ENCODE data around the gene TMEM170A.
"Not testable (repeated sequence)": the region's sequence is repeated elsewhere in the genome, so short reads cannot be mapped to it uniquely, and the experiment has no call there.

The TMEM170A gene

DNA sequence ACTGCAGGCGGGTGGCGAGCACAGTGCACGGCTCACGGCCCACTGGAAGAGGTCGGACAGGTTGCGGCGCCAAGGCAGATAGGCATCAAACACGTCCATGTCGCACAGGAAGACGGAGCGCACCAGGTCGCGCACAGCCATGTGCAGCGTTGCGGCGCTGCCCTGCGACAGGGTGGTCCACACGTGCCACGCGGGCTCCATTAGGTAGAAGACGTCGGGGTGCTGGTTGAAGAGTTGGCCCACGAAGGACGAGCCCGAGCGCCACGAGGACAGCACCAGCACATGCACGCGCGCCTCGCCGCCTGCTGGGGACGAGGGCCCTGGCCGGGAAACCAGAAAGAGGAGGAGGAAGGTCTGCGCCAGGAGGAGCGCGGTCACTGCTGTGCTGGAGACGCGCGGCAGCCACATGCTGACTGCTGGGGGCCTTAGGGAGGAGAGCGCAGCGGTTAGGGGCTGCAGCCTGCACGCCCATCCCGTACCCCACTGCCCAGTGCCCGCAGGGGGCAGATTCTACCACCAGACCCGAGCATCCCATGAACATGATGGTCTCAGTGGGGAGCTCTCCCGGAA, 15.0 kb upstream of the TMEM170A start:
- no peak for DNase-seq

GRCh38 chr16:75478480-75479345, 14.2 kb upstream of the TMEM170A start:
- DNase-seq, result no peak

- no peak for DNase-seq
Measured at GRCh38 chr16:75477680-75478473, 13.4 kb upstream of the TMEM170A start.

GRCh38 chr16:75476817-75477216, 12.3 kb upstream of the TMEM170A start:
- no peak for DNase-seq

DNA sequence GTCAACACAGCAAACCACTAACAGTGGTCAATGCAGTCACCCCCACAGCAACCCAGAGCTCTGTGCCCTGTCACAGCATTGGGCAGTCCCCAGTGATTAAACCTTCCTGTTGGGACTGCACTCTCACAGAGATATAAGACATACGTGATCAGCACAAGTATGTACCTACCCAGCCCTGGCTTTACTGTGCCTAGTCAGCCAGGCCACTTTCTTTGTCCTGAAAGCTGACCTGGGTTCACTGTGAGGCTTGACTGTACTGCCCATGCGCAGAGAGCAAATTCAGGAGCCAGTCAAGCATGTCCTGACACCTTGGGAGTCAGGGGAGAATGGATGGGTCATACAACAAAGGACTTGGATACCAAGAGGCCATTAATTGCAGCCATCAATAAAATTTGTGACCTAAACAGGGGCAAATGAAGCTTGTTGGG, 10.9 kb upstream of the TMEM170A start:
- no peak for DNase-seq

DNA sequence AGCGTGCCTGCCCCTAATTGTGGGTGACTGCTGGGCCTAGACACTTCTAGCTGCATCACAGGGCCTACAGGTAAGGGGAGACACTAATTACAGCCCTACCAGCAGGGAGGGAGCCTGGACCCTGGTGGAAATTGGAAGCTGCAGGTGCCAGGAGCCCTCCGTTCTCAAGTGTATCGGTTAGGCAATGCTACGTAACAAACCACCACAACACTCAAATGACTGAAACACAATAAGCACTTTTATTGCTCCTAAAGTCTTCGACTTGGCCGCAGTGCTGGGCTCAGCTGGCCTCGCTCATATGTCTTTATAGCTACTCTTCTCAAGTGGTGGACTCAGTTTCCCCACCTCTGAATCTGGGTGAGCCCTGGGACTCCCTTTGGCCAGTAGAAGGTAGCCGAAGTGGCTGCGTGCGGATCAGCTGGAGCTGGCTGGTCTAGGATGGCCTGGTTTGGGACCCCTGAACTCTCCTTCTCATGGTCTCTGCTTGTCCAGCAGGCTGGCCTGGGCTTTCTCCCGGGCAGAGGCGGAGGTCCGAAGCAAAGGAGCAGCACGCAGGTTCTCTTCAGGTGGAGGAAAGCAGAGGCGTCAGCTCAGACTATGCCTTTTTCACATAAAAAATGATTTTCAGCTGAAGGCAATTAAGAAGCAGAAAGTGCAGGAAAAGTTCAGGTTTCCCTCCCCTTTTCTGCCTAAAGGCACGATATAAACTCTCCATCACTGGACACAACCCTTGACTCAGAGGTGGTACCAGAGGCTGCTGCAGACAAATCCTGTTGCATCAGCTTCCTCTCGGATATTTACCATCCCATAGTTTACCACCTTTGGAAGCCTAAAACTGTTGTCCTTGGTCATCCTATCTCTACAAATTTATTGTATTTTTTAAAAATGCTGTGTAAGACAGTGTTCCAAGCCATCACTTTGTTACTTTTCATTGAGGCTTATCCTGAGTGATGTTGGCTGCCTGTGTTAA, 8.7 kb upstream of the TMEM170A start:
- no peak for DNase-seq

DNA sequence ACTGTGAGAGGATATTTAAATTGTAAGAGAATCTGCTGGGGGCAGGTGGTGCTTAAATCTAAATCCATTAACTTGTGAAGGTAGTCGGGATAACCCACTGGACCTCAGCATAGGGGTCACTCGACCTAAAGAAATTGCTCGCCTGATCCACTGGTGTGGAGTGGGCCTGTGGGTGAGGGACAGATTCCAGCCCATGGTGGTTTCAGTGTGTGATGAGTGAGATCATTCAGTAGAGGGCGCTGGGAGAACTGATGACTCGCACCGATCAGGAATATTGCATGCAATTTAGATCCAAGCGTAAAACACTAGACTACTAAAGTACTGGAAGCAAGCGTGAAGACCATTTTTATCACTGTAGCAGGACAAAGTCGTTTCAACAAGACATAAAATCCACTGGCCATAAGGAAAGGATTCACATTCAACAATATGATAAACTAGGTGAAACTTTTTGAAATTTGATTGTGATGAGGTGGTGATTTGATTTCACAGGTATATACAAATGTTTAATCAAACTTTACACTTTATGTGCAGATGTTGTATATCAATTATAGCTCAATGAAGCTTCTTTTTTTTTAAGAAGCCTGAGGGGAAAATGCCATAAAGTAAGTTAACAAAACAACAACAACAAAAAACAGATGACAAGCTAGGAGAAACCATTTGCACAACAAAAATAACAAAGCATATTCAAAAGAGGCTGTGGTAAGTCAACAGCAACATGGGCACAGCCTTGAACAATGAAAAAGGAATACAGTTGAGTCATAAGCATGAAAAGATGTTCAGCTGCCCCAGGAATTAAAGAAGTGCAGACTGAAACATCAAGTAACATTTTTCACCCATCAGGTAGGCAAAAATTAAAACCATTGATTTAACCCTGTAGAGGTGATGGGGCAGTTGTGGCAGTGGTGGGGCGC, 7.5 kb upstream of the TMEM170A start:
- peak; percentile 60 for DNase-seq

DNA sequence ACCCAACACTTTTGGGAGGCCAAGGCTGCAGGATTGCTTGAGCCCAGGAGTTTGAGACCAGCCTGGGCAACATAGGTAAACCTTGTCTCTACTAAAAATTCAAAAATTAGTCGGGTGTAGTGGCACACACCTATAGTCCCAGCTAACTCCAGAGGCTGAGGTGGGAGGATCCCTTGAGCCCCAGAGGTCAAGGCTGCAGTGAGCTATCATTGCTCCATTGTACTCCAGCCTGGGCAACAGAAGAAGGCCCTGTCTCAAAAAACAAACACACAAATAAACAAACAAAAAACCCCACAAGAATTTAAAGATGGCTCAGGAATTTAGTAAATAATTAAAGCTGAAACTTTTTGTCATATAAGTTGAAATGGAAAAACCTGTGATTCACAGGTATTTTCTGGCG, 2.3 kb upstream of the TMEM170A start:
- no peak for DNase-seq

- not testable (repeated sequence) for DNase-seq
Measured at GRCh38 chr16:75463389-75464121, 934 bp downstream of the TMEM170A start.

DNA sequence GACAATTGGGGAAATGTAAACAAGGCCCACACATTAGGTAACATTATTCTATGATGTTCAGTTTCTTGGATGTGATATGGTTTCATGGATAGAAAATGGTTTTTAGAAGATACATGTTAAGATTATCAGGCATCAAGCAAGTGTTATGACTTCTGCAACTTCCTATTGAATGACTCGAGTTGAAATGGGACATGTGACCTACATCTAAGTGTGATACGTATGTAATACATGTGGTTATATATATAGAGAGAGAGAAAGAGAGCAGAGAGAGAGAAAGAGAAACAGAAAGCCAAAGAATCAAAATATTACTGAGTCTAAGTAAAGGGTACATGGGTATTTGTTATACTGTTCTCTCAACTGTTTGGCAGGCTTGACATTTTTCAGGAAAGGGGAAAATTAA, 1.7 kb downstream of the TMEM170A start:
- DNase-seq, result peak; percentile 48

DNA sequence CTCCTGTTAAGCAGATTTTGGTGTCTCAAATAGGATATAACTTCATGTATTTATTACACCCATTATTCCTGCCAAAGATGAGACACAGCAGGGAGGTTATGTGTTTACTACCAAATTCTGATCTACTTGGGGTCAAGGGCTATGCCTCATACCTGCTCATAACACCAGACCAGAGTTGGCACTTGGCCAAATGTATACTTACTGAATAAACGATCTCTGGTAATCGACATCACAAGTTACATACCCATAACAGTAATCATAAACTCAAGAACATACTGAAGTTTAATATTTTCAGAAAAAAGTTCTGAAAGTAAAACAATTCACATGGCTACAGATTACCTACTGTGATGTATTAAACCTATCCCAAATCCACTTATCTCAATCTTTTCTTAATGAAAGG, 2.9 kb downstream of the TMEM170A start:
- no peak for DNase-seq

DNA sequence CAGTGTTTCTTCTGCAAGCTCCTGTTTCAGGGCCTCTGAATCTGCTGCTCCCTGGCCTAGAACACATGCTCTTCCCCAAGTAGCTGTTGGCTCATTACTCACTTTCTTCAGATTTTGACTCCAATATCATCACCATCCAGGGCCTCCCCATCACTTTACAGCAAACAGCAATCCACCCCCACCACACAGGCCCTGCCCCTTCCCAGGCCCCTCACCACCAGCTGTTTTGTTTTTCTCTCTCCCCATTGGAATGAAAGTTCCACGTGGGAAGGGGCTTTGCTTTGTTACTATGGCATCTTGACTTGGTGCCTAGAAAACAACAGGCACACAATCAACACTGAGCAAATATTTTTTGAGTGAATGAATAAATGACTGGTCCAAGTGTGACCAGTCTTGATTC, 4.0 kb downstream of the TMEM170A start:
- DNase-seq, result no peak

DNA sequence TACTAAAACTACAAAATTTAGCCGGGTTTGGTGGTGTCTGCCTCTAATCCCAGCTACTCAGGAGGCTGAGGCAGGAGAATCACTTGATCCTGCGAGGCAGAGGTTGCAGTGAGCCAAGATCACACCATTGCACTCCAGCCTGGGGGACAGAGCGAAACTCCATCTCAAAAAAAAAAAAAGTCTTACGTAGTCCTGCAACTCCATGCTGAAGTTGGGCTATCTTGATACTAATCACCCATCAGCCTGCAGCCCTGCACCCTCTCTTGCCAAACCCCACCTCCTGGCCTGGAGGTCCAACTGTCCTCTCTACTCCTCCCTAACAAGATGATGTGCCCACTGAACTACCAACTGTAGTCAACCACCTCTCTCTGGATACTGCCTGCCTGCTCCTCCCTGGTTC, 4.8 kb downstream of the TMEM170A start:
- DNase-seq, result no peak

- no peak for DNase-seq
Measured at GRCh38 chr16:75458439-75458838, 6.0 kb downstream of the TMEM170A start.

- no peak for DNase-seq
Measured at GRCh38 chr16:75458029-75458428, 6.5 kb downstream of the TMEM170A start.

DNA sequence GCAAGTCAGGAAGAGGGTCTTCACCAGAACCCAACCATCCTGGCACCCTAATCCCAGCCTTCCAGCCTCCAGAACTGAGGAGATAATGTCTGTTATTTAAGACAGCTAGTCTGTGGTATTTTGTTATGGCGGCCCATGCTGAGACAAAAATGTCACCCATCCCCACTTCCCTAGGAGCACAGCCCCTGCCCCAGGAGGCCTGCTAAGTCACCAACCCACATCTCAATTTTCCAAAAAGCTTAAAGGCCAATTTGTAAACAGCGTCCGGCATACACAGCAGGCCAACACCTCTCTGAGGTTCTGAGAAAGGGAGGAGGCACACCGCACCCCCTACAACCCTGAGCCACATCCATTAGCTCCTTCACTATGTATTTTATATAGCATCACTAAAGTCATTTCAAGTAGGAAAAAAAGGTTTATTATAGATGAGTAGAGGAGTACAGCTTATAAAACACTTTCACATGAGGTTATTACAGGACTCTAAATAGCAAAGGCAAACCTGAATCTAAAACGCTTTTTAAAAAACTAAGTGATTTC, 6.9 kb downstream of the TMEM170A start:
- DNase-seq, result no peak

DNA sequence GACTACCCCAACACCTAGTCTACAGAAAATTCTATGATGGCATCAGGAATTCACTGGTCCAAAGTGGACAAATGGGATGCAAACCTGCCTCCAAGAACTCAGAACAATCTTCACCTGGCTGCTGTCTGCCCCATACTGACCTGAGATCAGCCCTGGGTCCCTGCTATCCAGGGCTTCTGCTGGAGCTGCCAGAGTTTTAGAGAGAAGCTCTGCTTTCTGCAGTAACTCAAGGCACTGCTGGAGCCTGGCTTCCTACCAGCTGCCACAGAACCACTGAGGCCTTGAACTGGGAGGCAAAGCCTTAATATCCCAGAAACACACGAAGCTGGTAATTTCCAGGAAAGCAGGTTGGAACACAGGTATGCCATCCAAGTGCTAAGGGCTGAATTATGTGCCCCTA, 7.5 kb downstream of the TMEM170A start:
- no peak for DNase-seq

- not testable (repeated sequence) for DNase-seq
Measured at GRCh38 chr16:75456486-75456885, 8.0 kb downstream of the TMEM170A start.

DNA sequence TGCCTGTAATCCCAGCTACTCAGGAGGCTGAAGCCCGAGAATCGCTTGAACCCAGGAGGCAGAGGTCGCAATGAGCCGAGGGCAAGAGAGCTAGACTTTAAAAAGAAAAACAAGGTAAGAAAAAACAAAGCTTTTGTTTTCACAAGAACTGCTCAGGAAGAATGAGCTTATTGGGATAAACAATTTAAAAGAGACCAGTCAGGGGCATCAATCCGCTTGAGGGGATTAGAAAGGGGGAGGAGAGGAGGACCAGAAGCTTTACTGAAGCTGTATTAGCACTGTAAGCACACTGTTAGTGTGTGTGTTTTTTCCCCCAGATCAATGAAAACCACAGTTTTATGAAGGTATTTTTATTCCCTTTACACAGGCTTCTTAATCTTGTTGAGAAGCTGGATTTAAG, 8.8 kb downstream of the TMEM170A start:
- DNase-seq, result no peak

- DNase-seq, result no peak
Measured at GRCh38 chr16:75452464-75453190, 11.9 kb downstream of the TMEM170A start.
